PC-3 (cell line): ENCODE measurements around the gene CD3E. TPM values are rescaled to one million over a fixed set of nuclear protein-coding genes. Genes with fewer than 3 reads are reported as not detected.

Source experiments
- ATAC-seq: fragments of 200-7000 bp; cut with Tn5 transposase; 2 replicates; pipeline ENCODE4 v1.9.1; 2020; ENCODE audit warnings: mild to moderate bottlenecking, moderate library complexity
- BruUV-seq: library from RNA; stranded (reverse); fragments of 400-500 nt; replicated peaks from 2 replicates; lab custom pipeline; 2021; lab: Mats Ljungman, UMichigan
- CTCF ChIA-PET: fragments of 300-600 bp; sonication (Branson Sonifier 250); formaldehyde crosslinking; loops from one replicate; lab custom pipeline; 2022; ENCODE audit warnings: antibody characterized with exemption; lab: Charles Lee
- POLR2A ChIA-PET: fragments of 300-600 bp; sonication (Branson Sonifier 250); formaldehyde crosslinking; loops from one replicate; lab custom pipeline; 2022; ENCODE audit warnings: antibody characterized with exemption; ENCODE audit not compliant: unreplicated experiment; lab: Charles Lee
- DNase-seq: peaks from one replicate; pipeline ENCODE4 v3.0.0-alpha.2; 2015
- H2AFZ ChIP-seq: fragments of 300-600 bp; sonication (generic); 2 replicates; pipeline ENCODE4 v1.6.0; 2016; ENCODE audit warnings: antibody characterized with exemption, low read length
- H3F3A ChIP-seq: fragments of 300-600 bp; sonication (generic); one replicate; pipeline ENCODE4 v1.6.0; 2017; ENCODE audit warnings: antibody characterized with exemption, low read length, control low read depth, mild to moderate bottlenecking; ENCODE audit not compliant: unreplicated experiment
- H3K27ac ChIP-seq: fragments of 300-600 bp; sonication (generic); 2 replicates; pipeline ENCODE4 v1.5.1; 2016; ENCODE audit warnings: mild to moderate bottlenecking, low read length
- H3K27me3 ChIP-seq: fragments of 300-600 bp; sonication (generic); 2 replicates; pipeline ENCODE4 v1.6.1; 2016; ENCODE audit warnings: low read length, mixed read lengths
- H3K36me3 ChIP-seq: fragments of 300-600 bp; sonication (generic); 2 replicates; pipeline ENCODE4 v1.6.1; 2016; ENCODE audit warnings: low read depth, mixed run types, low read length, mixed read lengths
- H3K4me1 ChIP-seq: fragments of 300-600 bp; sonication (generic); 2 replicates; pipeline ENCODE4 v1.5.1; 2016; ENCODE audit warnings: low read length; ENCODE audit not compliant: insufficient read depth
- H3K4me2 ChIP-seq: fragments of 300-600 bp; sonication (generic); 2 replicates; pipeline ENCODE4 v1.6.0; 2016; ENCODE audit warnings: low read length
- H3K4me3 ChIP-seq: fragments of 300-600 bp; sonication (generic); 2 replicates; pipeline ENCODE4 v1.5.1; 2016; ENCODE audit warnings: mild to moderate bottlenecking, low read length, mixed read lengths
- H3K79me2 ChIP-seq: fragments of 300-600 bp; sonication (generic); 2 replicates; pipeline ENCODE4 v1.6.1; 2017; ENCODE audit warnings: low read length, mixed read lengths
- H3K9ac ChIP-seq: fragments of 300-600 bp; sonication (generic); 2 replicates; pipeline ENCODE4 v1.6.0; 2016; ENCODE audit warnings: mild to moderate bottlenecking, low read length
- H3K9me2 ChIP-seq: fragments of 300-600 bp; sonication (generic); replicated peaks from 2 replicates; pipeline ENCODE4 v1.6.1; 2016; ENCODE audit warnings: mixed run types, low read length, mixed read lengths
- H3K9me3 ChIP-seq: fragments of 300-600 bp; sonication (generic); 2 replicates; pipeline ENCODE4 v1.6.1; 2016; ENCODE audit warnings: low read length, mixed read lengths
- H4K20me1 ChIP-seq: fragments of 300-600 bp; sonication (generic); 2 replicates; pipeline ENCODE4 v1.6.1; 2016; ENCODE audit warnings: low read length, mixed read lengths
- EZH2 ChIP-seq: fragments of 300-600 bp; sonication (generic); IDR thresholded peaks from one replicate; pipeline ENCODE4 v1.6.1; 2017; ENCODE audit warnings: antibody characterized with exemption, mild to moderate bottlenecking, low read length; ENCODE audit not compliant: unreplicated experiment
- EZH2phosphoT487 ChIP-seq: fragments of 300-600 bp; sonication (generic); IDR thresholded peaks from 2 replicates; pipeline ENCODE4 v1.6.1; 2018; ENCODE audit warnings: mild to moderate bottlenecking, antibody characterized with exemption, low read length, borderline replicate concordance
- intact Hi-C: fragments of 100-400 bp; cut with micrococcal nuclease; formaldehyde crosslinking; loops from 2 replicates; pipeline ENCODE4 v1.9.0; 2023
- total RNA-seq: library from RNA; depleted of rRNA; stranded (reverse); fragments of >200 nt; gene quantifications from 2 replicates; pipeline ENCODE4 v1.2.3, GENCODE V29; 2014
- TF ChIP-seq, protein P1 (sequence below): fragments of 300-600 bp; sonication (generic); conservative IDR thresholded peaks from 2 replicates; pipeline ENCODE4 v1.5.1; 2017; ENCODE audit warnings: antibody characterized with exemption, low read depth, mild to moderate bottlenecking, low read length

The CD3E gene
- total RNA-seq, 1 experiment from 2014 or later, result not detected

DNA sequence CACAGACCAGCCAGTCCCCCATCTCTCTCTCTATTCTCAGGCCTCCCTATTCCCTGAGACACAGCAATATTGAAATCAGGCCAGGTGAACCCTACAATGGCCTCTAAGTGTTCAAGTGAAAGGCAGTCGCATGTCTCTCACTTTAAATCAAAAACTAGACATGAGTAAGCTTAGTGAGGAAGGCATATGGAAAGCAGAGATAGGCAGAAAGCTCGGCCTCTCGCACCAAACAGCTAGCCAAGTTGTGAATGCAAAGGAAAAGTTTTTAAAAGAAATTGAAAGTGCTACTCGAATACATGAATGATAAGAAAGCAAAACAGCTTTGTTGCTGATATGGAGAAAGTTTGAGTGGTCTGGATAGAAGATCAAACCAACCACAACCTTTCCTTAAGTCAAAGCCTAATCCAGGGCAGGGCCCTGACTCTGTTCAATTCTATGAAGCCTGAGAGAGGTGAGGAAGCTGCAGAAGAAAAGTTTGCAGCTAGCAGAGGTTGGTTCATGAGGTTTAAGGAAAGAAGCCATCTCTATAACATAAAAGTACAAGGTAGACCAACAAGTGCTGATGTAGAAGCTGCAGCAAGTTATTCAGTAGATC lies 20.7 kb upstream of the CD3E start:
- Histone ChIP-seq H3K36me3 (no peaks in the 10 kb centered on the region), H3F3A (no peaks in the 10 kb centered on the region), H3K4me3 (no peak overlapping the region), H4K20me1 (no peaks in the 10 kb centered on the region), H3K27me3 (no peaks in the 10 kb centered on the region), H3K27ac (no peak overlapping the region), H3K9ac (no peak overlapping the region), H2AFZ (no peak overlapping the region), H3K9me2 (no peaks in the 10 kb centered on the region), H3K4me2 (no peak overlapping the region), H3K79me2 (no peaks in the 10 kb centered on the region), H3K4me1 (peaks cover 17% of the 10 kb centered on the region), H3K9me3 (no peaks in the 10 kb centered on the region)
- ChIA-PET POLR2A (no interaction called here), CTCF (interaction anchor here (0.6 kb wide), 1 partner anchor 12 kb away, joined by 3 read pairs; no protein-coding TSS in a partner anchor)
- ATAC-seq (no peak), DNase-seq (no peak)
- BruUV-seq, result no TSS peak
- intact Hi-C loops, result no loop called here
- TF ChIP-seq, protein P1, sequence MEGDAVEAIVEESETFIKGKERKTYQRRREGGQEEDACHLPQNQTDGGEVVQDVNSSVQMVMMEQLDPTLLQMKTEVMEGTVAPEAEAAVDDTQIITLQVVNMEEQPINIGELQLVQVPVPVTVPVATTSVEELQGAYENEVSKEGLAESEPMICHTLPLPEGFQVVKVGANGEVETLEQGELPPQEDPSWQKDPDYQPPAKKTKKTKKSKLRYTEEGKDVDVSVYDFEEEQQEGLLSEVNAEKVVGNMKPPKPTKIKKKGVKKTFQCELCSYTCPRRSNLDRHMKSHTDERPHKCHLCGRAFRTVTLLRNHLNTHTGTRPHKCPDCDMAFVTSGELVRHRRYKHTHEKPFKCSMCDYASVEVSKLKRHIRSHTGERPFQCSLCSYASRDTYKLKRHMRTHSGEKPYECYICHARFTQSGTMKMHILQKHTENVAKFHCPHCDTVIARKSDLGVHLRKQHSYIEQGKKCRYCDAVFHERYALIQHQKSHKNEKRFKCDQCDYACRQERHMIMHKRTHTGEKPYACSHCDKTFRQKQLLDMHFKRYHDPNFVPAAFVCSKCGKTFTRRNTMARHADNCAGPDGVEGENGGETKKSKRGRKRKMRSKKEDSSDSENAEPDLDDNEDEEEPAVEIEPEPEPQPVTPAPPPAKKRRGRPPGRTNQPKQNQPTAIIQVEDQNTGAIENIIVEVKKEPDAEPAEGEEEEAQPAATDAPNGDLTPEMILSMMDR, result no peak
- TF ChIP-seq EZH2, result no peak
- no peak for TF ChIP-seq EZH2phosphoT487

DNA sequence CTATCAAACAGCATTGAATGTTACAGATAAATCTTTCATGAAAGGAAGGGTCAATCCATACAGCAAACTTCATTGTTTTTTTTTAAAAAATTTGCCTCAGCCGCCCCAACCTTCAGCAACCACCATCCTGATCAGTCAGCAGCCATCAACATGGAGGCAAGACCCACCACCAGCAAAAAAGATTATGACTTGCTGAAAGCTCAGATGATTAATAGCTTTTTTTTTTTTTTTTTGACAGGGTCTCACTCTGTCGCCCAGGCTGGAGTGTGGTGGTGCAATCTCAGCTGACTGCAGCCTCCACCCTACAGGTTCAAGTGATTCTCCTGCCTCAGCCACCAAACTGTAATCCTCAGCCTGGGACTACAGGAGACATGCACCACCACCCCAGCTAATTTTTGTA lies 18.0 kb upstream of the CD3E start:
- Histone ChIP-seq H3K27me3 (no peaks in the 10 kb centered on the region), H3K36me3 (no peaks in the 10 kb centered on the region), H3K4me1 (peaks cover 23% of the 10 kb centered on the region), H3K9ac (no peak overlapping the region), H3K4me2 (peak overlapping the region; percentile 67), H3K9me3 (no peaks in the 10 kb centered on the region), H3K4me3 (peak overlapping the region; percentile 32; the same call in 1 of the 2 replicates), H3F3A (no peaks in the 10 kb centered on the region), H3K79me2 (no peaks in the 10 kb centered on the region), H3K27ac (peak overlapping the region; percentile 13; the same call in 1 of the 2 replicates), H3K9me2 (no peaks in the 10 kb centered on the region), H4K20me1 (no peaks in the 10 kb centered on the region), H2AFZ (no peak overlapping the region)
- CTCF ChIA-PET, result interaction anchor here (0.6 kb wide), 2 partner anchors 15 to 88 kb away, joined by 3 to 10 read pairs; no protein-coding TSS in a partner anchor
- intact Hi-C loops, result no loop called here
- ATAC-seq (peak; percentile 28), DNase-seq (no peak)
- POLR2A ChIA-PET, result interaction anchor here (0.6 to 0.7 kb wide), 2 partner anchors 14 to 18 kb away, joined by 3 read pairs; no protein-coding TSS in a partner anchor
- no peak for TF ChIP-seq EZH2
- no peak for TF ChIP-seq EZH2phosphoT487
- TF ChIP-seq, protein P1, result no peak
- no TSS peak for BruUV-seq

DNA sequence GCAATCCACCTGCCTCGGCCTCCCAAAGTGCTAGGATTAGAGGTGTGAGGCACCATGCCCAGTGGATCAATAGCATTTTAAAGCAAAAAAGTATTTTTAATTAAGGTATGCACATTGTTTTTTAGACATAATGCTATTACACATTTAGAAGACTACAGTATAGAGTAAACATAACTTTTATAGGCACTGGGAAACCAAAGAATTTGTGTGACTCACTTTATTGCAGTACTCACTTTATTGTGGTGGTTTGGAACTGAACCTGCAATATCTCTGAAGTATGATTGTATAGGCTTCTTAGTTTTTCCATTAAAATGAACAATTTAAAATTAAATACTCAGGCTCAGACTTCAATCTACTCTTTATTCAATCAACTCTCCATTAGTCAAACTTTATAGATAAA lies 17.5 kb upstream of the CD3E start:
- Histone ChIP-seq H3K4me3 (peak overlapping the region; percentile 32; the same call in 1 of the 2 replicates), H3K9me3 (no peaks in the 10 kb centered on the region), H3F3A (no peaks in the 10 kb centered on the region), H4K20me1 (no peaks in the 10 kb centered on the region), H3K79me2 (no peaks in the 10 kb centered on the region), H3K27me3 (no peaks in the 10 kb centered on the region), H3K9ac (no peak overlapping the region), H2AFZ (no peak overlapping the region), H3K9me2 (no peaks in the 10 kb centered on the region), H3K27ac (peak overlapping the region; percentile 13; the same call in 1 of the 2 replicates), H3K4me2 (peak overlapping the region; percentile 67), H3K4me1 (peaks cover 28% of the 10 kb centered on the region), H3K36me3 (no peaks in the 10 kb centered on the region)
- ATAC-seq, result peak; percentile 92
- TF ChIP-seq, protein P1, result no peak
- no peak for TF ChIP-seq EZH2phosphoT487
- DNase-seq, result peak; percentile 95
- BruUV-seq, result no TSS peak
- ChIA-PET POLR2A (interaction anchor here (0.6 to 0.7 kb wide), 2 partner anchors 14 to 19 kb away, joined by 3 read pairs; no protein-coding TSS in a partner anchor), CTCF (no interaction called here)
- intact Hi-C loops, result loop anchor here (1.0 kb wide), 3 partner anchors 40 to 142 kb away; no protein-coding TSS in a partner anchor
